Ovary (tissue), 3 donors: ENCODE results near the gene MPRIP.

Experiments
- CTCF ChIP-seq, 3 donors: fragments of 450-650 bp in 2 of 3; fragments of 200-600 bp in 1 of 3; IDR thresholded peaks; one replicate each; pipeline versions ENCODE4 v1.5.1 to v1.8.0; 2016 to 2022; ENCODE audit warnings: antibody characterized with exemption in 3 of 3, mild to moderate bottlenecking in 1 of 3
- POLR2A ChIP-seq: fragments of 450-650 bp; IDR thresholded peaks from one replicate; pipeline ENCODE4 v1.6.1; 2017; ENCODE audit warnings: antibody characterized with exemption, mild to moderate bottlenecking, moderate library complexity
- donor health status: DM: no; HTN: no; CAD: no.

- TF ChIP-seq POLR2A (no peak), CTCF (IDR thresholded peaks at IDR 0.05) (no peak)
Observed at GRCh38 chr17:17104494-17104893, 62.2 kb downstream of the MPRIP start.
